Stimulated activated naive CD4-positive, alpha-beta T cell treated with Interleukin-2 at 50 U/mL for 16 hours (primary cell): ENCODE results near the gene ACOXL.
A peak's percentile ranks its signal among the peaks of the same experiment; 100 is the strongest.
"Not testable (repeated sequence)": the region's sequence is repeated elsewhere in the genome, so short reads cannot be mapped to it uniquely, and the experiment has no call there.

Source experiments
- DNase-seq: peaks from one replicate; lab custom pipeline; 2025; lab: John Stamatoyannopoulos, UW

ACOXL gene

DNA sequence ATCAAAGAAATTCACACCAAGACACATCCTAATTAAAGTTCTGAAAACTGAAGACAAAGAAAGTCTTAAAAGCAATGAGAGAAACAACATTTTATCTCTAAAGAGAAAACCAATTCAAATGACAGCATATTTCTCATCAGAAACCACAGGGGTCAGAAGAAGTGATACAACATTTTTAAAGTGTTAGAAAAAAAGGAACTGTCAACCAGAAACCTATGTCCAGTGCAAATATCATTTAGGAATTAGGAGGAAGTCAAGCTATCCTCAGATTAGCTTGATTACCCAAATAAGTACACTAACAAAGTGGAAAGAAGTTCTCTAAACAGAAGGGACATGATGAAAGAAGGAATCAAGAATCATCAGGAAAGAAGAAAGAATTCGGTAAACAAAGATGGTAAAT is 328.8 kb downstream of the ACOXL start:
- DNase-seq = no peak

DNA sequence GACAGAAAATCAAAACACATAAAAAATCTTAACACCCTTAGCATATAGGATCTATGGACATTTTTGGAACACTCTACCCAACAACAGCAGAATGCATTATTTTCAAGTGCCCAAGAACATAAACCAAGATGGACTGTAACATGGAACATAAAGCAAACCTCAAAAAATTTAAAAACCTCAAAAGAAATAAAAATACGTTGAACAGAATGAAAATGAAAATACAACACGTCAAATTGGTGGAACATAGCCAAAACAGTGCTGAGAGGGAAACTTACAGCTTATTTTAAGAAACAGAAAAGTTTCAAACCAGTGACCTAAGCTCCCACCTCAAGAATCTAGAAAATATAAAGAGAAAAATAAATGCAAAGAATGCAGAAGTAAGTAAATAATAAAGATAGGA is 330.0 kb downstream of the ACOXL start:
- no peak for DNase-seq

DNA sequence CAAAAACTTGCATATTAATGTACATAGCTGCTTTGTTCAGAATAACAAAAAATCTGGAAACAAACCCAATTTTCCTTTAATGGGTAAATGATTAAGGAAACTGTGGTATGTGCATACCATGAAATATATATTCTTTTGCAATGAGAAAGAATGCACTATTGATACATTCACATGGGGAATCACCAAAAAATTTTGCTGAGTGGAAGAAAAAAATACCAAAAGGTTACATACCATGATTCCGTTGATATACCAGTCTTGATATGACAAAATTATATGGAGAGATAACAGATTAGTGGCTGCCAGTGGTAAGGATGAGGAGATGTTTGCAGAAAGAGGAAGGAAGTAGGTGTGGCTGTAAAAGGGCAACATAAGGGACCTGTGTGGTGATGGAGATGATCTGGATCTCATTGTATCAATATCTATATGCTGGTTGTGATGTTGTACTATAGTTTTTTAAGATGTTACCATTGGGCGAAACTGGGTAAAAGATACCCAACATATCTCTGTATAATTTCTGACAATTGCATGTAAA is 333.8 kb downstream of the ACOXL start:
- DNase-seq = no peak

DNA sequence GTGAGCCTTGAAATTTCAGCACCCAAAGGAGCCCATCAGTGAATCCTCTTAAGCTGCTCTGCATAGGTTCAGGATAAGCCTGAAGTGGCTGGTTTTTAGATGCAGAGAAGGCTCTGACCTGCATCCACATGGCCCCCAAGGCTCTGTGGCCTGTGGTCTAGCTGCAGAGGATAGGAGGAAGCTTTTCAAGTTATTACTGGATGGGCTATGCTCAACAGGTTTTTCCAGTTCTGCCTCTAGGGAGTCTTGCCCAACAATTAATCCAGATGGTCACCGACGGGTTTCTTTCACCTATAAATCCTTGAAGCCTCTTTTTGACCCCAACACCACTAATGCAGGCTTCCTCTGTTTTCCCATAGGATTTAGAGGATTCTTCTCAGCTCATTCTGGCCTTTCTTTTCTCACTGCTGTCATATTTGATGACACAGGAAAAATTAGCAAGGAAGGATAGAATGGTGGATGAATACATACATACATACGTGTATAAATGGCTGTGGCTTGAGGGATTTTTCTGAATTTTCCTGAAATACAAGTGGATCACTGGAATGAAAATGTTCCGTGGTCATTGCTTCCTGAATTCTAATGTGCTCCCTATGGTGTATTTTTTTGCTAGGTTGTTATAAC is 336.2 kb downstream of the ACOXL start:
- DNase-seq = no peak

DNA sequence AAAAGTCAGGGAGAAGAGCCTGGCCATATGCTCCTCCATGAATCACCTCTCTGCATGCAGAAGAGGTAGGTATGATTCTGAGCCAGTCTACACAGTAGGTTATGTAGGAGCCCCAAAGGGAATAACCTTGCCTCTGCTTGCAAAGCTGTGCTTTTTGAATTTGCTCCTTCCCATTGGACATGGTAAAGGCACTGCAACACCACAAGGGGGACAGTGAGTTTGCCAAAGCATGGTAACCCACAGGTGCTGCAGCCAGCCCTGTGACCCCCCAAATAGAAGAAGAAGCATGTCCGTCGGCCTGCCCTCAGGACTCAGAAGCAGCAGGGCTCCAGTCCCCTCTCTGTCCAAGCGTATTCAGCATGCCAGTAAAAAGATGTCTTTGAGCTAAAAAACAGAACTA is 337.3 kb downstream of the ACOXL start:
- DNase-seq = no peak

DNA sequence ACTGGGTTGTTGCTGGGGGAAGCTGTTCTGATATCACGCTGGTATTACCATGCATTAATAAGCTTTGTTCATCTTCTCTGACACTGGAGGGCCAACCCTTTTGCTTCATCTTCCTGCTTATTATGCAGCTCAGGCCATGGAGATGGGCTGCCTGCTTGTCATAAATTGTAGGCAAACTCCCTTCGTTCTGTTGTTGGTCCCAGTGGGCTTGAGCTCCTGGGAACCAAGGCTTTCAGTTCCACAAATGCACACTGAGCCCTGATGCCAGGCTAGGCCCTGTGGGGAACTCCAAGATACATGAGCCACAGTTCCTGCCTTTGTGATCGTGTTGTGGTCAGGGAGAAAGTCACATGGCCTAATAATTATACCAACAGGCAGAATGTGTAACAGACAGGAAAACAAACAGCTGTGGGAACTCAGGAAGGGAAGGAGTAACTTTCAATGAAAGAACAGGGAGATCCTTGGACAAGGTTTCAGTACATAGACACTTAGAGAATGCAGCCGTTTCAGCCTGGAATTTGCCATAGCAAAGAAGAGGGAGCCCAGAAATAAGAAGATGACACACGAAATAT is 339.3 kb downstream of the ACOXL start:
- no peak for DNase-seq

DNA sequence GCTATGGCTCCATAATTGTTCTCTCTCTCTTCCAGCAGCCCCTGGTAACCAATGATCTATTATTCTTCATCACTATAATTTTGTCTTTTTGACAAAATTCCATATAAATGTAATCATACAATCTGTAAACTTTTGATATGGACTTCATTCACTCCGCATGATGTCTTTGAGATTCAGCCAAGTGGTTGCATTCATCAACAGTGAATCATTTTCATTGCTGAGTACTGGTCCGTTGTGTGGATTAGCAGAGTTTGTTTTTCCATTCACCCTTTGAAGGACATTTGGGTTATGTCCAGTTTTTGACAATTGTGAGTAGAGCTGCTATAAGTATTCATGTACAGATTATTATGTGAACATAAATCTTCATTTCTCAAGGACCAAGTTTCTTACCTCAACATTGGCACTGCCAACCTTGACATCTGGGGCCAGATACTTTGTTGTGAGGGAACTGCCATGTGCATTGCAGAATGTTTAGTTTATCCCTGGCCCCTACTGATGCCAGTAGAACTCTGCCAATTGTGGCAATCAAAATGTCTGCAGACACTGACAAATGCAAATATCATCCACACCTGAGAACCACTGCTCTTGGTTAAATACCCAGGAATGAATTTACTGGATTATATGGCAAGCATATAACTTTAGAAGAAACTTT is 340.0 kb downstream of the ACOXL start:
- no peak for DNase-seq

DNA sequence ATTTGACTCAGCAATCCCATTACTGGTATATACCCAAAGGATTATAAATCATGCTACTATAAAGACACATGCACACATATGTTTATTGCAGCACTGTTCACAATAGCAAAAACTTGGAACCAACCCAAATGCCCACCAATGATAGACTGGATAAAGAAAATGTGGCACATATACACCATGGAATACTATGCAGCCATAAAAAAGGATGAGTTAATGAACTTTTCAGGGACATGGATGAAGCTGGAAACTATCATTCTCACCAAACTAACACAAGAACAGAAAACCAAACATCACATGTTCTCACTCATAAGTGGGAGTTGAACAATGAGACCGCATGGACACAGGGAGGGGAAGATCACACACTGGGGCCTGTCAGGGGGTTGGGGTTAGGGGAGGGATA is 350.3 kb downstream of the ACOXL start:
- not testable (repeated sequence) for DNase-seq

DNA sequence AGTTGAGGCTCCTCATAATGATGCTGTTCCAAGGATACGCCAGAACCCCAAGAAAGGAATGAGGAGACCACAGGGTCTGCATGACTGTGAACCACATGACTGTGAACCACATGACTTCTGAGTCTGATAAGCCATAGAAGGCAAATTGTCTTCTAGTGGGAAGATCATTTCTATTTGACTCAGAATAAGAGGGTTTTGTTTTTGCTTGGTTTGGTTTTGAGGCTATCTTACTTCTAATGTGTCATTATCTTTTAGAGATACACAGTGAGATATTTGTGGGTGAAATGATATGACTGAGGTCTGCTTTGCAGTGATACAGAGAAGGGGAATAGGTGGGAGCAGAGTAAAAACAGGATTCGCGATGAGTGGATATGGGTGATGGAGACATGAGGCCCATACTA is 359.4 kb downstream of the ACOXL start:
- no peak for DNase-seq

DNA sequence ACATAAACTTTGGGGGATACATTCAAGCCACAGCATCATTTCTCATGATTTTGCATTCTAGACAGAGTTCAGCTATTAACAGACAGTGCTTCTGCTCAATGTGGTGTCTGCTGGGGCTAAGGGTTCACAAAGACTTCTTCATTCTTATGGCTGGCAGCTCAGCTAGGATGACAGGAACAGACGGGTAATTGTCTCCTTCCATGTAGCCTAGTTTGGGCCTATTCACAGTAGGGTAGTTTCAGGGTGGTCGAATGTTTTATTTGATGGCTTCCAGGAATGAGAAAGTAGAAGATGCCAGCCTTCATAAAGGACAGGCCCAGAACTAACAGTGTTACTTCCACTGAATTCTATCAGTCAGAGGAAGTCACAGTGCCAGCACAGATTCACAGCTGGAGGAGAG is 362.3 kb downstream of the ACOXL start:
- DNase-seq = no peak

DNA sequence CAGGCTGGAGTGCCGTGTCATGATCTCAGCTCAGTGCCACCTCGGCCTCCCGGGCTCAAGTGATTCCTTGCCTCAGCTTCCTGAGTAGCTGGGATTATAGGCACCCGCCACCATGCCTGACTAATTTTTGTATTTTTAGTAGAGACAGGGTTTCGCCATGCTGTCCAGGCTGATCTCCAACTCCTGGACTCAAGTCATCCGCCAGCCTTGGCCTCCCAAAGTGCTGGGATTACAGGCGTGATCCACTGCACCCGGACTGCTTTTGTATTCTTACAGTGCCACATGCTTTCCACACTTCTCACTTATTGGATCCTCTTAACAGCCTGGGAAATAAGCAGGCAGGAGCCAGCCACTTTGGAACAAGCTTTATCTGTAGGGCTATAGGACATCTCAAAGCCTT is 363.1 kb downstream of the ACOXL start:
- DNase-seq = no peak

DNA sequence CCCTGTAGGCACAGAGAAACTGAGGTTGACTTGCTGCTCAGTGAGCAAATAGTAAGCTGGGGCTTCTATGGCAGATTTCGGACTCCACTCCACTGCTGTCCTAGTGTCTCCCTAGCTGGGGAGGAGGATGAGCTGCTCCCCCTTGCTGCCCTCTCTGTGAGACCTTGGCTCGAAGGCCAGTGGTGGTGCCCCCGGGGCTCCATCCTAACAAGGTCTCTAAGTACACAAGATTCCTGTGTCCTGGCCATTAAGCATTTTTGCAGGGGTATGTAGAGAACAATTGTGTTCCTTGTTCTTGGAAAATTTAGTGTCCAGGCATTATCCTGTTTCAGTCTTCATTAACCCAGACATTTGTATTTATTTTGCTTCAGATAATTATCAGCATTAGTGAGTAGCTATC is 367.0 kb downstream of the ACOXL start:
- DNase-seq = no peak

DNA sequence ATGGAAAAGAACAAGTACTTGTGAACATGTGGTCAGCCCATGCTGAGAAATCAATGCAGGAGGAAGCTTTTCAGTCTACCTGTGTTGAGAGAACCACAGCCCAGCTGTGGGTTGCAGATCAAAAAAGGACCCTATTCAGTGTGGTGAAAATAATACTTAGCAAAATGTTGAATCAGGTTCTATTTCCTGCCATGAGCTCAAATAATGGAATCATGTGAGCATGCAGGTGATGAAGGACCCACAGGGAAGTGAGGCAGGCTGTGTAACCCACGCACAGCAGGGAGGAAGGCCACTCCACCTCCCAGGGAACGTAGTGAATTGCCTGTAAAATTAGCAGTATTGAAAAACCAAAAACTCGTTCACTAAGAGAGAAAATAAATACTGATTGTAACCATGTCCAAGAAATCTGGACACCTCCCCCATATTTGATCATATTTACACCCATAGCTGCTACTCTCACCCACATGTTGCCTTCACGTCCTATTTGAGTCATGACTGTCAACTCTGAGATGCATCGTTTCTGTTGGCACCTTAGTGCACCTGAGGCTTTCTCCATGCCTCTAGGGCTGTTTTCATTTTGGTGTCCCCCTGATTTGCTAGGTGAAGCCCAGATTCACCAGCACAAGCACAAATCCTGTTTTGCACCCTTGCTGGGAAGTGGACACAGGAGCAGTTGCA is 367.9 kb downstream of the ACOXL start:
- no peak for DNase-seq

DNA sequence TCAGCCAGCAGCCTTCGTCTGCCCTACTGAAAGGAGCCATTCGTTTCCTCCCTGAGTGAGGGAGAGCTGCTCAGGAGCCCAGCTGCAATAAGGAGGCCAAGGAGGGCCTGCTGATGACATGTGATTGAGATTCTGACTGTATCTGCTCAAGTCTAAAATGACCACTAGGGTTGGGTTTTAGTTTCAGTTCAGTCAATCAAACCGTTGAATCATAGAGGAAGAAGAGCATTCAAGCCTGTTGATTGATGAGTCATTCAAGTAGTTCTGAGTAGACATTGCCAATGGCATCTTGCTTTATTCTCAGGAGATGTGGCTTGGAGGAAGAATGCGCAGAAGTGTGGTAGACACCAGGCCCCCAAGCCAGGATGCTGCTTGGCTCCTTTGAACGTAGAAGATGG is 368.4 kb downstream of the ACOXL start:
- DNase-seq = no peak

DNA sequence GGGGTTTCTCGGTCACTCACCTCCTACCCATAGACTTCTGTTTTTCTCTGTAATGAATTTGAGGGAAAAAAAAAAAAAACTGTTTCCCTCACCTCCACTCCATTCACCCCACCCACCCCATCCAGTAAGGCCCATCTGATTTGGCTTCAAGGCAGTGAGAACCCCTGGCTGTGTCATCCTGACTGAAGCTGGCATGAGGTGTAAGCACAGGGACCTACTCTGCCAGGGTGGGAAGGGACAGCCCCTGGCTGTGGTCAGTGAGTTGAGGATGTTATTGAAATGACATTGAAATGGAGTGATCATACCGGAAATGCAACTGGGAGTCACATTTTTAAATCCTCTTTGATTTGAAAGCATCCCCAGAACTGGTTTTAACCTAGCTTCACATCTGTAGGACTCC is 369.2 kb downstream of the ACOXL start:
- no peak for DNase-seq

DNA sequence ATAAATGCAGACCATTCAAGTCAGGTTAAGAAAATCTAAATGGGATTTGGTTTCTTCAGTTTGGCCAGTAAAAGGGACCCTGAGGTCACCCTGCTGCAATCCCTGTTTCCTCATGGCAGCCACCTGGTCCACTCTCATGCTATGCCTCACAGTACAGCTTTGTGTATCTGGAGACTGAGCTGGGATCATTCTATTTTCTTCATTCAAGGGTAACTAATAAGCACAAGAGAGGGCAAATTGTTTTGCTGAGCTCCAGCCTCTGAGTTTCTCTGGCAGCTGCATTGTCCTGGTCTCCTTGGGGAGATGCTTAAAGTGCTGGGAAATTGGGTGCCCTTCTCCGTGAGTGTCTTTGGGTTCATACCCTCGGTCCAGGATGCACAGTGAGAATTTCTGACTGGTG is 369.8 kb downstream of the ACOXL start:
- DNase-seq = no peak

DNA sequence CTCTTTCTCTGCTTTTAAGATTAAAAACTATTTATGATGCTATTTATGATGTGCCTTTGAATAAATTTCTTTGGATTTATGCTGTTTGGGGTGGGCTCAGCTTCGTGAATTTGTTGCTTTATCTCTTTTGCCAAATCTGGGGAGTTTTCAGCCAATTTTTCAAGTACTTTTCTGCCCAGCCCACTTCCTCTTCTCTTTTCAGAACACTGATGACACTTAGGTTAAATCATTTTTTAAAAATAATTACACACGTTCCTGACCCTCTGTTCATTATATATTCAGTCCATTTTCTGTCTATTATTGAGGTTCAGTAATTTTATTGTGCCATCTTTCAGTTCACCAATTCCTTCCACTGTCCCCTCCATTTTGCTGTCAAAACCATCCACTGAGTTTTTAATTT is 373.6 kb downstream of the ACOXL start:
- no peak for DNase-seq

DNA sequence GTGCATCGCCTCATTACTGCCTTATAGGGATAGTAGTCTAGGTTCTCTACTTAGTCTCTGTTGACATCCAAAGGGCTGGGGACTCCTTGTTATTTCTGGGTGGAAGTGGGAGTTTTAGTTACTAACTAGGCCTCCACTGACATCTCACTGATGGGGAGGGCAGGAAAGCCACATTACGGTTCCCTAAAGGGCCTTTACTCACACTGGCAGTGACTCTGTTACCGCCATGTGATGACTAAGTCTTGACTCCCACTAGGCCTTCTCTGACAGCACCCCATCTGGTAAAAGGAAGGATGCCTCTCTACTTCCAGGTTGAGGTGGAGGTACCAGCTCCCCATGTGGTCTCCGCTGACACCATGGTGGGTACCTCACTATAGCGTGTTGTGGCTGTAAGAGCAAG is 374.3 kb downstream of the ACOXL start:
- no peak for DNase-seq

DNA sequence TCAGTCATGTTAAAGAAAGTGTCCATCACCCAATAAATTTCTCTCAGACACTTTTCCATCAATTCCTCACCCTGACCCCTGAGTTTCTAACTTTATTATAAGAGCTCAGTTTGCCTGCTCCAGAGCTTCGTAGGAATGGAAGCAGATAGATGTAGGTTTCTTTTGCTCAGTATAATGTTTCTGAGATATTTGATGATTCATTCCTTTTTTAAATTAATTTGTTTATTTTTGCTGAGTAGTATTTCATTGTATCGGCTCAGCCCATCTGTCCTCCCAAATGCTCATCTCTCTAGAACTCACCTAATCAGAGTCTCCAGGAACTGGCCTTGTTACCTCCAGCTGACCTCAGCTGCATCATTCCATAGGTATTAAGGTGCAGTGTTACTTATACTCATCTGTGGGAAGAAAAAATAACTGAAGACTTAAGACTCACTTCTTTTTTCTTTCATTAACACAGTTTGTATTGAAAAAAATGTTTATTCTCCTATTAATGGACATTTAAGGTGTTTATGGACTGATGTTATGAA is 376.4 kb downstream of the ACOXL start:
- no peak for DNase-seq

DNA sequence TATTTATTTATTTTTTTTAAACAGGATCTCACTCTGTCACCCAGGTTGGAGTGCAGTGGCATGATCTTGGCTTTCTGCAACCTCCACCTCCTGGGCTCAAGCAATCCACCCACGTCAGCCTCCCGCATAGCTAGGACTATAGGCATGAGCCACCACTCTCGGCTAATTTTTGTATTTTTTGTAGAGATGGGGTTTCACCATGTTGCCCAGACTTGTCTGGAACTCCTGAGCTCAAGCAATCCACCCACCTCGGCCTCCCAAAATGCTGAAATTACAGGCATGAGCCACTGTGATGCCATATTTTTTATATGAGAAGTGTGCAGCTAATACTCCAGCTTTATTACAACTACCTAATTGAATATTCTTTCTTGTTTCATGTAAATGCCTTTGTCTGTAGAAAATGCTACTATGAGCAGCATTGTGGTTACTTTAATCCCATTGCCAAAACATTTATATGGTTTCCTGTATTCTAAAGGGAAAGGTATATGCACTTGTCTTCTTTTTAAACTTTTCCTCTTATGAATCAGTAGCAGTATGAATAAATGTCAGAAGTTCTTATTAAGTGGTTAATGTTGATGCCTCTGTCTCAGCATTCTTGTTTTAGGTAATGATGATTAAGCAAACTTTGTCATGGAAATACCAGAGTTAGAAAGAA is 378.9 kb downstream of the ACOXL start:
- DNase-seq = peak; percentile 37

DNA sequence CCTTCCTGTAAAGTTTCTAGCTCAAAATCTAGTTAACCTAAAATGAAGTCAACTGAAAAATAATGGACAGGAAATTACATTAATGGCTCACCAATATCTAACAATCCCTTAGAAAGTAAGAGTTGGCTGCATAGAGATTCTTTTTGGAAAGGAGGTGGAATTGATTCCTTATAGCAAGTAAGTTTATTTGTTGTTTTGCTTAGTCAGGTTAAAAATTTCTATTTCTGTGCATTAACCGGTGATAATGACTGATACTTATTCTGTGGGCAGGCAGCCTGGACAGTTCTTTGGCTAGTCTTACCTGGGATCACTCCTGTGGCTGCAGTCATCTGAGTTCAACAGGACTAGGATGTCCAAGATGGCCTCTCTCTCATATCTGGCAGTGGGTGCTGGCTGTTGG is 381.5 kb downstream of the ACOXL start:
- no peak for DNase-seq

DNA sequence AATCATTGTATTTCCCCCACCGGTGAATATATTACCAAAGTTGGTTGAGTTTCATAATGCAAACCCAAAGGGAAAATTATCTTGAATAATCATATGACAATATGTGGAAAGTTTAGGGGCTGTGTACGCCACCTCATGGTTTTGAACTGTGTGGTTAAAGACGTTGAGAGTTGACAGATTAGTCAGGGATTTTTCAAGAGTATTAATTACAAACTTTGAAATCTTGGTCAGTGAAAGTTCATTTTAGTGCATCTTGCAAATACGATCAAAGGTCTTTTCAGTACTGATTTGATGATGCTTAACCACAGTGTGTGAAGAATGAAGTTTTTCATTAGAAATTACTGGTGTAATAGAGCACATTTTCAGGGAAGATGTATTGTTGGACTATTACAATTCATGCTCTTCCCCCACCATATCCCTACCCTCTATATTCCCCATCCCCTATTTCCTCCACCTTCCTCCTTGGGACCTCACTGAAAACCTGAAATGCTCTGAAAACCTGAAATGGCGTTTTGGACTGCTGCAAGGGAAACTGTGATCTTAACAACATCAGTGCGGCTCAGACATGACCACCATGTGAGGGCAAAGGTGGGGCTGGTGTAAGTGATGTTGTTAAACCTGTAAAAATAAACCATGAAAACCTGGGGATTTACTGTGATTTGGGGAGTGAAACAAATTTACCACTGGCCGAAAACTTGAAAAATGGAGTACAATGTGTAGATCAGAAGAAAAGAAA is 383.8 kb downstream of the ACOXL start:
- DNase-seq = peak; percentile 19
